HFF-Myc (cell line): ENCODE results near the gene VPS35L.
"Not testable (repeated sequence)": the region's sequence is repeated elsewhere in the genome, so short reads cannot be mapped to it uniquely, and the experiment has no call there.

Experiments used
- DNase-seq: peaks from one replicate; pipeline ENCODE4 v3.0.0-alpha.2; 2011; ENCODE audit warnings: low read depth; ENCODE audit errors: extremely low read depth
- H3K4me3 ChIP-seq: replicated peaks from 2 replicates; pipeline ENCODE4 v1.5.1; 2011; ENCODE audit warnings: low read depth, mild to moderate bottlenecking, control low read depth, low read length
- CTCF ChIP-seq: IDR thresholded peaks from 2 replicates; pipeline ENCODE4 v1.5.1; 2012; ENCODE audit warnings: mild to moderate bottlenecking, low read depth, low read length, control low read depth; ENCODE audit errors: missing control alignments

The VPS35L gene

GRCh38 chr16:19677402-19677801 is 121.9 kb downstream of the VPS35L start:
- TF ChIP-seq CTCF: no peak
- no peak for DNase-seq
- no peak overlapping the region for H3K4me3 ChIP-seq

- DNase-seq: no peak
- no peak for TF ChIP-seq CTCF
- H3K4me3 ChIP-seq: no peak overlapping the region
These were observed 123.3 kb downstream of the VPS35L start for GRCh38 chr16:19678804-19679203.

GRCh38 chr16:19679281-19679680 is 123.8 kb downstream of the VPS35L start:
- not testable (repeated sequence) for DNase-seq, H3K4me3 ChIP-seq

GRCh38 chr16:19680881-19681340 is 125.4 kb downstream of the VPS35L start:
- no peak overlapping the region for H3K4me3 ChIP-seq
- no peak for DNase-seq
- peak; percentile 8 for TF ChIP-seq CTCF

- DNase-seq: no peak
- no peak for TF ChIP-seq CTCF
These were observed 126.1 kb downstream of the VPS35L start for GRCh38 chr16:19681637-19682036.

GRCh38 chr16:19683453-19684236 is 128.1 kb downstream of the VPS35L start:
- no peak for DNase-seq
- no peak overlapping the region for H3K4me3 ChIP-seq
- no peak for TF ChIP-seq CTCF

More at GRCh38 chr16:19681637-19682036, 126.1 kb downstream of the VPS35L start:
- no peak overlapping the region for H3K4me3 ChIP-seq

GRCh38 chr16:19685176-19685575 is 129.7 kb downstream of the VPS35L start:
- no peak overlapping the region for H3K4me3 ChIP-seq
- DNase-seq: no peak
- no peak for TF ChIP-seq CTCF
